Measurements from ENCODE around the gene CBX5.

The CBX5 gene

GRCh38 chr12:54259194-54260011 is 20.5 kb downstream of the CBX5 start:
- Histone ChIP-seq H3K9me3 (ENCODE audit: severe bottlenecking) (no peaks in the 10 kb centered on the region), H3K27me3 (ENCODE audit: insufficient read depth, low read depth, severe bottlenecking) (no peaks in the 10 kb centered on the region), H3K27ac (peak overlapping the region; percentile 55), H3K4me3 (ENCODE audit: low read depth, low read length) (peak overlapping the region; percentile 23), H3K36me3 (peaks cover 22% of the 10 kb centered on the region)
- DNase-seq, result peak; percentile 92
- no peak for TF ChIP-seq CTCF (IDR thresholded peaks at IDR 0.05; ENCODE audit: low read depth, low read length)

- Histone ChIP-seq H3K9me3 (ENCODE audit: severe bottlenecking) (no peaks in the 10 kb centered on the region), H3K27ac (no peak overlapping the region), H3K4me3 (ENCODE audit: low read depth, low read length) (no peak overlapping the region), H3K27me3 (ENCODE audit: insufficient read depth, low read depth, severe bottlenecking) (no peaks in the 10 kb centered on the region), H3K36me3 (peaks cover 27% of the 10 kb centered on the region)
- DNase-seq, result no peak
- TF ChIP-seq CTCF (IDR thresholded peaks at IDR 0.05; ENCODE audit: low read depth, low read length), result no peak
These were observed 21.7 kb downstream of the CBX5 start for GRCh38 chr12:54258201-54258681.

- Histone ChIP-seq H3K27ac (no peak overlapping the region), H3K9me3 (ENCODE audit: severe bottlenecking) (no peaks in the 10 kb centered on the region), H3K4me3 (ENCODE audit: low read depth, low read length) (no peak overlapping the region), H3K27me3 (ENCODE audit: insufficient read depth, low read depth, severe bottlenecking) (no peaks in the 10 kb centered on the region), H3K36me3 (peaks cover 33% of the 10 kb centered on the region)
- TF ChIP-seq CTCF (IDR thresholded peaks at IDR 0.05; ENCODE audit: low read depth, low read length), result no peak
- DNase-seq, result no peak
These were observed 22.6 kb downstream of the CBX5 start for GRCh38 chr12:54257332-54257731.

- Histone ChIP-seq H3K4me3 (ENCODE audit: low read depth, low read length) (no peak overlapping the region), H3K9me3 (ENCODE audit: severe bottlenecking) (no peaks in the 10 kb centered on the region), H3K36me3 (peaks cover 62% of the 10 kb centered on the region), H3K27me3 (ENCODE audit: insufficient read depth, low read depth, severe bottlenecking) (no peaks in the 10 kb centered on the region), H3K27ac (no peak overlapping the region)
- no peak for DNase-seq
- no peak for TF ChIP-seq CTCF (IDR thresholded peaks at IDR 0.05; ENCODE audit: low read depth, low read length)
These were observed 26.7 kb downstream of the CBX5 start for GRCh38 chr12:54253240-54253639.

DNA sequence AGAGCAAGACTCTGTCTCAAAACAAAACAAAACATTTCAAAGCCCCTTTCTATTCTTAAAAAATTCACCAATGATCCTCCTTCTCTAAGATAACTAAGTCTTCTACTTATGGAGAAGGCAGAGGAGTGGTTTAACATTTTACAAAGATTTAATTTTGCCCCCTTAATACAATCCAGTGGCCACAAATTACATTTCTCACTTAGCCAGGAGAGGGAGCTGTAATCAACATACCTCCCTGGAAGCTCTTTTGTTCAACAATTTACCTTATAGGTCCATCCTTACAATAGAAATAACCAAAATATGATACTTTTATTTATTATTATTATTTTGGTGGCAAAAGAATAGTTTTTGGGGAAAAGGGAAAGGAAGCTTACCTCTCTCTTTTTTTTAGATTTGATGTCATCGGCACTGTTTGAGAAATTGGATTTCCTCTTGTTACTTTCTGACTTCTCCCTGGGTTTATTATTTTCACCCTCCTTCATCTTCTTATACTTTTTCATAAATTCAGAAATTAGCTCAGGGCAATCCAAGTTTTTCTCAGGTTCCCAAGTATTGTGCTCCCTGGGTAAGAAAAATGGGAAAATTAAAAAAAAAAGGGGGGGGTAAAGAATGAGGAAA is 28.1 kb downstream of the CBX5 start:
- H3K36me3 ChIP-seq, result peaks cover 71% of the 10 kb centered on the region
- no peaks in the 10 kb centered on the region for H3K27me3 ChIP-seq (ENCODE audit: insufficient read depth, low read depth, severe bottlenecking)
- DNase-seq, result no peak
- no peaks in the 10 kb centered on the region for H3K9me3 ChIP-seq (ENCODE audit: severe bottlenecking)
- H3K27ac ChIP-seq, result no peak overlapping the region
- TF ChIP-seq CTCF (IDR thresholded peaks at IDR 0.05; ENCODE audit: low read depth, low read length), result peak; percentile 36; the same call in 1 of the 2 replicates
- no peak overlapping the region for H3K4me3 ChIP-seq (ENCODE audit: low read depth, low read length)
